ENCODE data around the gene C14orf132. TPM values are rescaled to one million over a fixed set of nuclear protein-coding genes. Genes with fewer than 3 reads are reported as not detected.

Gene C14orf132
- total RNA-seq, 1 experiment from 2014 or later: 3.0 TPM

DNA sequence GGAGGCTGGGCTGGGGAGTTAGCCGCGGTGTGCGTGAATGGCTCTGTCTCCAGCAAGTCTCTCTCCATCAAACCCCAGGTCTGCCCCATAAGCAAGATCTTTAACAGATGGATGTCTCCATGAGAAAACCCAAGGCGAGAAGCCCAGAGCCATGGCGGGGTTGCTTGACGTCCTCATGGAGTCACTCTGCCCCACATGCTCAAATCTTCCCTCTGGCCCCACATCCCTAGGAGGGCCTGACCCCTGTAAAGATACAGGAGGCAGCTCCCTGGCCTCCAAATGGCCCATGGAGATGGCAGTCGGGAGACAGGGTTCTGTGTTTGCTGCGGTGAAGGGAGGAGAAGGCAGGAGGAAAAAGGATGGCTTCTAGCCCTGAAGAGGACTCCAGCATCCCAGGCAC, 49.3 kb downstream of the C14orf132 start:
- Histone ChIP-seq H3K9me3 (replicated peaks) (no peaks in the 10 kb centered on the region), H3K27me3 (replicated peaks) (no peaks in the 10 kb centered on the region), H3K4me3 (no peak overlapping the region), H3K36me3 (0 out of 2 replicates have a peak, but pooled peaks cover 2% of the 10 kb centered on the region), H3K4me1 (replicated peaks) (peaks cover 25% of the 10 kb centered on the region), H3K27ac (no peak overlapping the region)
- DNase-seq (ENCODE audit: low read depth in 1 of 2, low spot score in 2 of 2): no peak

DNA sequence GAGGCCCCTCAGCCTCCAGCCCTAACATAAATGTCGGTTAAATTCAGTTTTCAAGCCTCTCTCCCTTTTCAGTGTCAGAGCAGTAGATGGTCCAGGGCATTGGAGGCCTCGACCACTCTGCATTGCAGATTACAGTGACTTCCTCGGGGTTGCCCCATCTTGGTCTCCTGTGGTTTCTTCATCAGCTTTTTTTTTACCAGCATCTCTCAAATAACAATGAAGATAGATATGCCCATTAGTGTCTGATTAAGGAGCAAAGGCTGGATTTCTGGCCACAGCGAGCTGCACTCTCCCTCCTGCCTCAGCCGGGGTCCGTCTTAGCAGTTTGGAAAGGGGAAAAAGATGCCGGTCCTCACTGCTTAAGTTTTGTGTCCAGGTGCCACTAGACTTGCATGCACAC, 49.7 kb downstream of the C14orf132 start:
- Histone ChIP-seq H3K27ac (no peak overlapping the region), H3K9me3 (replicated peaks) (no peaks in the 10 kb centered on the region), H3K4me1 (replicated peaks) (peaks cover 25% of the 10 kb centered on the region), H3K27me3 (replicated peaks) (no peaks in the 10 kb centered on the region), H3K36me3 (0 out of 2 replicates have a peak, but pooled peaks cover 2% of the 10 kb centered on the region), H3K4me3 (no peak overlapping the region)
- DNase-seq (ENCODE audit: low read depth in 1 of 2, low spot score in 2 of 2): no peak

DNA sequence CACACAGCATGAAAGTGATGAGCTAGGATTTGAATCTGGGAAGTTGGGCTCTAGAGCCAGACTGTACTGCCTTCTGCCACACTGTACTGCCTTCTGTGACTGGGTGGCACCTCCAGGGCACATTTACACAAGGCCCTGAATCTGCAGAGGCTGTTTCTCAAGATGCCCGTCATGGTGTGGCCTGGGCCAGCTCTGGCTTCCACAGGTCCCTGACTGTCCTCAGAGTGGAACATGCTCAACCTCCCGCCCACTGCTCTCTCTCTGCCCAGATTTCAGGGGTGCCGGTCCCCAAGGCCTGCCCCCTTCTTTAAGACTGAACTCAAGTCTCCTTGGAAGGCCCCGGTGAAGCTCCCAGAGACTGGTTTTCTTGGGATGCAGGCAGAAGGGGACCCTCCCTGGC, 50.2 kb downstream of the C14orf132 start:
- peaks cover 25% of the 10 kb centered on the region for H3K4me1 ChIP-seq (replicated peaks)
- no peak for DNase-seq (ENCODE audit: low read depth in 1 of 2, low spot score in 2 of 2)
- H3K27me3 ChIP-seq (replicated peaks): no peaks in the 10 kb centered on the region
- no peaks in the 10 kb centered on the region for H3K9me3 ChIP-seq (replicated peaks)
- H3K27ac ChIP-seq: no peak overlapping the region
- no peak overlapping the region for H3K4me3 ChIP-seq
- H3K36me3 ChIP-seq: 0 out of 2 replicates have a peak, but pooled peaks cover 2% of the 10 kb centered on the region

DNA sequence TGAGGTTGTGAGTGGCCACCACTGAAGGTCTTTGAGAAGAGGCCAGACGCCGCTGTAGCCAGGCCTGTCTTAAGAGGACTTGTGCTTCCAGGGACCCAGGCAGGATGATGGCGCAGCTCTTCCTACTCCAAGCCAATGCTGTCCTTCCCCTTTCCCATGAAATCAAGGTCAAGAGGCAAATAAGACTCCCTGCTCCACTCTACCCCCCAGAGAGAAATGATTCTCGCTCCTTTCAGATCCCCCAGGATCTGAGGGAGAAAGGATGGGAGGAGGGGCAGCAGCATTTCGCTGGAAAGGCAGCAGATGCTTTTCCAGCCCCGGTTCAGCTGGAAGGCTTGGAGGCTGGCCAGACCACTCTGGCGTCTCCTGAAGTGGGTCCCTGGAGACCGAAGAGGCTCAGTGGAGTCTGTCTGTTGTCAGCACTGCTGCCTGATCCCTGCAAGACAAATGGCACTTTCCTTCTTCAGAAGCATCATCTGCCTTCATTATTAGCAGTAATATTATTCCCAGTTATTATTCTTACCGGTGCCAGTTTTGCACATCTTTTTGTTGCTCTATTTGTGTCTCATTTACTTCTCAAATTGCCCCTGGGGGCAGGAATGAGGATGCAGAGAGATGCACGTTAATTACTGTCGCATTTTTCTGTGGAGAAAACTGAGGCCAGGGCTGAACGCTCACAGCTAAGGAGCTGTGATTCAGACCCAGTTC, 51.4 kb downstream of the C14orf132 start:
- DNase-seq (ENCODE audit: low read depth in 1 of 2, low spot score in 2 of 2): peak; percentile 46 to 72
- 0 out of 2 replicates have a peak, but pooled peaks cover 2% of the 10 kb centered on the region for H3K36me3 ChIP-seq
- peaks cover 24% of the 10 kb centered on the region for H3K4me1 ChIP-seq (replicated peaks)
- no peak overlapping the region for H3K4me3 ChIP-seq
- H3K27ac ChIP-seq: no peak overlapping the region
- H3K9me3 ChIP-seq (replicated peaks): no peaks in the 10 kb centered on the region
- H3K27me3 ChIP-seq (replicated peaks): no peaks in the 10 kb centered on the region

DNA sequence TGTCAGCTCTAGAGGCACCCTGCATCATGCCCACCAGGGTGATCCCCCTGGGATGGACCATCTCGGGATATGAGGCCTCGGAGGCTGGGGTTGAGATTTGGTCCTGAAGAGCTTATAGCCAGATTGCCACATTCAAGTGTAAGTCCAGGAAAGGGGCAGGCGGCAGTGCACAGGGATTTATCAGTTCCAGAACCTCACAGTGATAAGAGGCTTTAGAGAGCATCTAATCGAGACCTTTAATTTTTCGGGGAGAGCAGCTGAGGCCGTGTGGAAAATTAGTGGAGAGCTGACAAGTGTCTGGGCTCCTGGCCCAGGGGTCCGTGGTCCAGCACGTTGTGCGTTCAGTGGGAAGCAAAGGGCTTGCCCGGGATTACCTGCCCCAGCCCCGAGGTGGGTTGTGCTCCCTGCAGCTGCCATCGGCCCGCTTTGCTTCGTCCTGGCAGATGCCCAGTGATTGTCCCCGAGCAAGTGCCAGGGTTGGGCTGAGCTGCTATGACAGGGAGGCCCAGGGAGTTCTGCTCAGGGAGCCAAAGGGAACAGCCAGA, 52.1 kb downstream of the C14orf132 start:
- DNase-seq (ENCODE audit: low read depth in 1 of 2, low spot score in 2 of 2): no peak
- Histone ChIP-seq H3K4me3 (no peak overlapping the region), H3K27ac (no peak overlapping the region), H3K4me1 (replicated peaks) (peaks cover 18% of the 10 kb centered on the region), H3K27me3 (replicated peaks) (no peaks in the 10 kb centered on the region), H3K9me3 (replicated peaks) (no peaks in the 10 kb centered on the region), H3K36me3 (0 out of 2 replicates have a peak, but pooled peaks cover 2% of the 10 kb centered on the region)

DNA sequence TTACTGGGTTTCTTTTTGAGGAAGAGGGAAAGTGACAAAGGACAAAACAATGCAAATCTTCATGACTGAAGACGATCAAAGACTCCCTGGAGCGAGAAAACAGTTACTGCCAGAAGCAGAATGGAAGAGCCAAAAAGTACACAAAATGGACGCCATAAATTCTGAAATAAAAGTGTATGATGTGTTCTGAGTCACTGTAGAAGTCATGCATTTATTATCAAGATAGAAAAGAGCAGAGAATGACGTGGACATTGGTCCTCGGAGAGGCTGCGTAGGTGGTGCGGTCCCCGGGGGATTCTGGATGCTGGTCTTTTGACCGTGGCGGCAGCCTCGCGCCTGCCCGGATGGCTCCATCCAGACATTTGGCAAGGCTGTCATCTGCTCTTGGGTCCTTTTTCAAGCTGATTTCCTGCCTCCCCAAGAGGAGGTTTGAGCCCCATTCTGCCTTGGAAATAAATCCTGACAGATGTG, 52.8 kb downstream of the C14orf132 start:
- Histone ChIP-seq H3K4me3 (no peak overlapping the region), H3K27ac (no peak overlapping the region), H3K4me1 (replicated peaks) (peaks cover 11% of the 10 kb centered on the region), H3K27me3 (replicated peaks) (no peaks in the 10 kb centered on the region), H3K9me3 (replicated peaks) (no peaks in the 10 kb centered on the region), H3K36me3 (no peaks in the 10 kb centered on the region)
- DNase-seq (ENCODE audit: low read depth in 1 of 2, low spot score in 2 of 2): no peak

DNA sequence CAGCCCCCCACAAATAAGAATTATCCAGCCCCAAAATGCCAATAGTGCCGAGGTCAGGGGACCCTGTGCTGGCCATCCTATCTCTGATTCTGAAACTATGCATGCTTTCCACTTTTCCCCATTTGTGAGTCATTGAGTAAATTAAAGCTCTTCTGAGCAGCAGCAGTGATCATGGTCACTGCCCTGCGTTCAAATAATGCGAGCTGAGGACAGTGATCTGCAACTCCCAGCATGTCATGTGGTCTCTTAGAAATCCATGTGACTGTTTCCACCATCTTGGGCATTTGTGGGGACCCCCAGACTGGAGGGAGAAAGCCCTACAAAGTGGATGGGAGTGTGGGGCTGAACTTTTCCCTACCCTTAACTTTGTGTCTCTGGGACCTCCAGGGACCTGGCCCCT, 53.8 kb downstream of the C14orf132 start:
- Histone ChIP-seq H3K27ac (no peak overlapping the region), H3K27me3 (replicated peaks) (no peaks in the 10 kb centered on the region), H3K4me1 (replicated peaks) (peaks cover 10% of the 10 kb centered on the region), H3K4me3 (no peak overlapping the region), H3K36me3 (no peaks in the 10 kb centered on the region), H3K9me3 (replicated peaks) (no peaks in the 10 kb centered on the region)
- DNase-seq (ENCODE audit: low read depth in 1 of 2, low spot score in 2 of 2): no peak

DNA sequence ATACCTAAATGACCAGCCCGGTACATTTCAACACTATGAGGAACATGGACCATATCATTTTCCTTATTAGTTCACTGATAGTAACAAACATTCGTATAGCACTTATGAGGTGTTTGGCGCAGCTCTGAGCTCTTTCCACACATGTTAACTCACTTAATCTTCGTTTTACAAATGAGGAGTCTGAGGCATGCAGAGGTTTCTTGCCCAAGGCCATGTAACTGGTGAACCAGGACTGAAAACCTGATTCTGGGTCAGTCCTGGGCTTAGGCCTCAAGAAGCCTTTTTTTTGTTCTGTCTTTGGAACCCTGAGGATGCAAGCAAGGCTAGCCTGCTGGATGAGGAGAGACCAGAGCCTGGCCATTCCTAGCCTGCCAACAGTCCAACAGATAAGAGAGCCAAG, 55.0 kb downstream of the C14orf132 start:
- H3K27ac ChIP-seq: no peak overlapping the region
- no peak for DNase-seq (ENCODE audit: low read depth in 1 of 2, low spot score in 2 of 2)

DNA sequence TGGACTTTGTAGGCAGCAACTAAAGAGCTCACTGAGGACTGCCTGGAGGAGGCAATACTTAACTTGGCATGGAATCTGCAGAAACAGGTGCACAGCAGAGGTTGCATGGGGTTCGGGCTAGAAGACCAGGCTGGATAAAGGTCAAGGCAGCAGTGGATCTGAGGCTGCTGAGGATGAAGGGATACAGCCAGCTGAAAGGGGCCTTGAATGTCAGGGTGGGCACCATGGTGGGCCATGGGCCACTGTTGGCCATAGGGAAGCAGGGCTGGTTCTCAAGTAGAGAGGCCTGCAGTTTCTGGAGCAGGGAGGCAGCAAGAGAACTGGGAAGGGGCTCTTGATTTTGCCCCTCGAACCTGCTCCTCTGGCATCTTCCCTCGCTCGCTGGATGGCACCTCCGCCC, 55.5 kb downstream of the C14orf132 start:
- no peak overlapping the region for H3K4me3 ChIP-seq
- DNase-seq (ENCODE audit: low read depth in 1 of 2, low spot score in 2 of 2): no peak
- no peaks in the 10 kb centered on the region for H3K9me3 ChIP-seq (replicated peaks)
- peaks cover 10% of the 10 kb centered on the region for H3K4me1 ChIP-seq (replicated peaks)
- no peaks in the 10 kb centered on the region for H3K36me3 ChIP-seq
- H3K27me3 ChIP-seq (replicated peaks): no peaks in the 10 kb centered on the region
- no peak overlapping the region for H3K27ac ChIP-seq

More for the DNA sequence above, 55.0 kb downstream of the C14orf132 start:
- H3K27me3 ChIP-seq (replicated peaks): no peaks in the 10 kb centered on the region
- no peaks in the 10 kb centered on the region for H3K36me3 ChIP-seq
- H3K9me3 ChIP-seq (replicated peaks): no peaks in the 10 kb centered on the region
- no peak overlapping the region for H3K4me3 ChIP-seq
- peaks cover 10% of the 10 kb centered on the region for H3K4me1 ChIP-seq (replicated peaks)

DNA sequence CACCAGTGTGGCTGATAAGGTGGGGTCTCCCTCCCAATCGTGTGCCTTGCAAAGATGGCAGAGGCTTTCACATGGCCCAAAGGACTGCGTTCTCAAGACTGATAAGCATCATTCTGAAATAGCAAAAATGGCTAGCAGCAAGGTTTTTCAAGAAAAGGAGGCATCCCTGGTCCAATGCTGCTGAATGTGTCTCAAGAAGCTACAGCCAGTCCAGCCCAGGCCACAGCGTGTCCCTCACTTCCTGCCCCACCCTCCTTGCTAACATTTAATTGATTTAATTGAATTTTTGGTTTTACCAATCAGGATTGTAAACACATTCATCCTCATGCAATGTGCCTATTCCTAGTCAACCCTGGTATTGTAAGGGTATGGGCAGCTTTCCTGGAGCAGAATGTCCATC, 55.9 kb downstream of the C14orf132 start:
- H3K27me3 ChIP-seq (replicated peaks): no peaks in the 10 kb centered on the region
- no peaks in the 10 kb centered on the region for H3K9me3 ChIP-seq (replicated peaks)
- H3K36me3 ChIP-seq: no peaks in the 10 kb centered on the region
- H3K4me3 ChIP-seq: no peak overlapping the region
- no peak overlapping the region for H3K27ac ChIP-seq
- peaks cover 11% of the 10 kb centered on the region for H3K4me1 ChIP-seq (replicated peaks)
- no peak for DNase-seq (ENCODE audit: low read depth in 1 of 2, low spot score in 2 of 2)

DNA sequence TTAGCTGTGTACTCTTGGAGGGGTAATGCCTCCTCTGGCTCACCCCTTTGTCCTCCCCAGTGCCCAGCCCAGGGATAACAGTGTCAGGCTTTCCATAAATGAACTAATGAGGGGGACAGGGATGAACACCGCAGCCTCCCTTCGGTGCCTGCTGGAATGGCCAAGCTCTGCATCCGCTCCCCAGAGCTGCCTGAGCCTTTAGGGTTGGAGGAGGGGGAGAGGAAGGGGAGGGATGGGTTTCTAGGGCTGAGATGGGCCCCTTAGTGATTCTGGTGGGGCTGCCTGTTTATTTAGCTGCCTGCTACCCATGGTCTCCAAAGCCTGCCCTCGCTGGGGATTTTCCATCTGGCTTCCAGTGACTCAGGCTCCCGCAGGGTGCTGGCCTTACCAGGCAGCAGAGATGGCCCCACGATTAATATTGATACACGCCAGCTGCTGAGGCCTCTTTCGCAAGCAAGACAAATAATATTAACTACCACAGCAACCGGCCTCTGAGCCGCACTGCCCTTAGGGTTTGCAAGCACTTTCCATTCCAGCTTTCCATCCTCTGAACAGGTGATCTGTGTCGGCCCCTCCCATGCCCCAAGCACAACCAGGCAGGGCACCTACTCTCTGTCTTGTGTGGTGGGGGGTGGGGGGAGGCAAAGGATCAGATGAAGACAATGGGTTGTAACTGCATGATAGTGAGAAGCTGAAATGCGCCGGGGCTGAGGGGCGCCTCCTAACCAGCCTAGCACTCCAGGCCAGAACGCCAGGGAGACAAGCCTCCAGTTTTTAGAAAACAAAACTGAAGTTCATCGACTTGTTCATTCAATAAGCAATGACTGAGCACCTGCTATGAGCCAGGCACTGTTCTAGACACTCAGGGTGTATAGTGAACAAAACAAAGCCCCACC, 56.7 kb downstream of the C14orf132 start:
- H3K9me3 ChIP-seq (replicated peaks): no peaks in the 10 kb centered on the region
- H3K27ac ChIP-seq: no peak overlapping the region
- no peaks in the 10 kb centered on the region for H3K27me3 ChIP-seq (replicated peaks)
- H3K4me1 ChIP-seq (replicated peaks): peaks cover 13% of the 10 kb centered on the region
- H3K4me3 ChIP-seq: no peak overlapping the region
- no peaks in the 10 kb centered on the region for H3K36me3 ChIP-seq
- DNase-seq (ENCODE audit: low read depth in 1 of 2, low spot score in 2 of 2): no peak

DNA sequence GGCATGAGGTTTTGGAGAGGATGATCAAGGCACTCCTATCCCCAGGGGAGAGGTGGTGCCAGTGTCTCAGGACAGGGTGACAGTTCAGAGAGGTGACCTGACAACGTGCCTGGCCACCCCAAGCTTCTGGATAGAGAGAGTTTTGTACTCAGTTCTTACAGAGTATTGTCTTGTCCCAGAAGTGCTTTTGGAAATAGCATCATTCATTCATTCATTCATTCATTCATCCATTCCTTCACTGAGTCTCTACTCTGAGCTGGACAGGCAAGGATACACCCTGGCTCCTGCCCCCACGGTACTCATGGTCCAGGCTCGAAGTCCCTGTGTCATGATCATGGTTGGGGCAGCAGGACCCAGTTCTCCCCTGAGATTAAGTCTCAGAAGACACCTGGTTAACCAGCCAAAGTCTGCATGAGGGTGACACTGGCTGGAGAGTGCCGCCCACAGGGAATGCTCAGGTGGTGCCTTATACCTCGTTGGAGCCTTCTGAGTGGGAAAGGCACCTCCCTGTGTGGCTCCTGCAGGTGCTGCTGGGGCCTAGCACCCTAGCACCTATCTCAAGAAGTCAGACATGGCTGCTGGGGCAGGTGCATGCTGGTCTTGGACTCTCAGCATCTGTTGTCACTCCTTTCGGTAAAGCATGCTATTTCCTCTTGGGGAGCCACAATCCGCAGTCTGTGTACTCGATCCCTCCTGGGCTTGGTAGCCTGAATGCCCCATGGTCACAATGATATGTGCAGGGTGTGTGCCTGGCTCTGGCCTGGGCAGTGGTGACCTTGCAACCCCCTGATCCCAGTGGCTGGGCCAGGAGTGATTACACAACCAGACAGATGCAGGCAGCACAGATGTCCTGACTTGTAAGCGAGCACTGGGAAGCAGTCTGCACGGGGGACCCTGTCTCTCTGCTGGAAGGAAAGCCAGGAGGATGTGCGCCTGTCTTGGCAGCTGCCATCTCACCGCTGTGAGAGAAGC, 57.8 kb downstream of the C14orf132 start:
- Histone ChIP-seq H3K4me1 (replicated peaks) (peaks cover 16% of the 10 kb centered on the region), H3K27me3 (replicated peaks) (no peaks in the 10 kb centered on the region), H3K36me3 (no peaks in the 10 kb centered on the region), H3K27ac (no peak overlapping the region), H3K9me3 (replicated peaks) (no peaks in the 10 kb centered on the region), H3K4me3 (no peak overlapping the region)
- DNase-seq (ENCODE audit: low read depth in 1 of 2, low spot score in 2 of 2): no peak

DNA sequence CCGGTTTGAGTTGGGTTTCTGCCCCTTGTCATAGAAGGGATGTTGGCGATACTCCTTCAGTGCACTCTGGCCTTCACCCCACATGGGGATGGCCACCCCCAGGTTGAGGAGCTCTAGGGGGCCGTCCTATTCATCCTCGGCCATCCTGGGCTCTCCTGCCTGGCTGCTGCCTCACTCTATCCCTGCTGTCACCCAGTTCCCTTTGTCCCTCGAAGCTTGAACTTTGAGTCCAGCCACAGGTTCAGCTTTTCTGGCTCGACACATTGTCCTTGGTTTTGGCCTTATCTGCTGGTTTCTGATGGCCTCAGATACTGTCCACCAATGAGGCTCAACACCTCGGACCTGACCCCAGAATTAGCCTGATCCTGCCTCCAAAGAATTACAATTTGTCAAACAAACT, 58.6 kb downstream of the C14orf132 start:
- Histone ChIP-seq H3K9me3 (replicated peaks) (no peaks in the 10 kb centered on the region), H3K4me1 (replicated peaks) (peaks cover 21% of the 10 kb centered on the region), H3K4me3 (no peak overlapping the region)

More for the DNA sequence above, 58.6 kb downstream of the C14orf132 start:
- Histone ChIP-seq H3K36me3 (no peaks in the 10 kb centered on the region), H3K27me3 (replicated peaks) (no peaks in the 10 kb centered on the region), H3K27ac (no peak overlapping the region)
- DNase-seq (ENCODE audit: low read depth in 1 of 2, low spot score in 2 of 2): no peak

All from SJSA1 (cell line).